ENCODE results near the gene CLPSL1. TPM values are rescaled to one million over a fixed set of nuclear protein-coding genes. Genes with fewer than 3 reads are reported as not detected.

The CLPSL1 gene
- total and polyA plus RNA-seq, 2 of the 8 experiments (the other 6 are each of a cell fraction or from before 2014, with no cell fraction given): not detected

DNA sequence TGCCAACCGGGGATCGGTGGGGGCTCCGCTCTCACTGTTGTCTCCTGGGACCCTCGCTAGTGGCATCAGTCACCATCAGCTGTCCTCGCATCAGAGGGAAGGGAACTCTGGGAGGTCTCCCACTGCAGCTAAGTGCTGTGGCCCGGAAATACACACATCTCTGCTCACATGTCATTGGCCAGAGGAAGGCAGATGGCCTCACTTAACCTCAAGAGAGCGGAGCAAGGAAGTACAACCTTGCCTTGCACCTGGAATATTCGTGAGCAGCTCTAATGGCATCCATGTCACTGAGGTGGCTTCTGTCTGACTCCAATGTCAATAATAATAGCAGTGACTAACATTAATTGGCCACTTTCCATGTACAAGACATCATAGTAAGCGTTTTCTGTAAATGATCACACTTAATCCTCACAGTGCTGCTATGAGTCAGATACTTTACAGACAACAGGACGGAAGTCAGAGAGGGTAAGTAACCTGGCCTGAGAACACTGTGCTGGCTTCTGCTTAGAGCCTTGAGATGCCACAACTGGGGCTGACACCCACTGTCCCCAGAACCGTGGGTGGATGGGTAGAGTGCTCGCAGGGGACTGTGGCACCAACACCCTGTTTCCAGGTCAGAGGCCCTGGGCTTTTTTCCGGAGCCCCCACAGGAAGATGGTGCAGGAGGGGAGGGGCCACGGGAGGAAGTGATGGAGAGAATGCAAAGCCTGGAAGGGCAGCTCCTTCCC, 30.3 kb downstream of the CLPSL1 start:
- no peak overlapping the region for H2BK15ac ChIP-seq (ENCODE audit: low read length)
- no peak overlapping the region for H3K18ac ChIP-seq (ENCODE audit: extremely low read depth, low read length)
- 0 out of 2 replicates have a peak overlapping the region, but pooled peaks have one; percentile 6 for H2AFZ ChIP-seq (ENCODE audit: low read length)
- H3K9ac ChIP-seq (replicated peaks in 1 of 4; ENCODE audit: extremely low read depth in 1 of 4, low read depth in 3 of 4, low read length in 3 of 4): no peak overlapping the region
- no peak overlapping the region for H2BK20ac ChIP-seq (ENCODE audit: low read length)
- no peak overlapping the region for H3K4me2 ChIP-seq (ENCODE audit: insufficient read depth in 1 of 2, low read depth in 2 of 2, low read length in 2 of 2)
- peaks cover 0 to 3% (median 0%) of the 10 kb centered on the region in 4 experiments; a peak in 1 of 7 replicates for H3K4me1 ChIP-seq (replicated peaks in 1 of 4; ENCODE audit: control insufficient read depth in 3 of 4, insufficient read depth in 4 of 4, low read length in 3 of 4)
- H3K9me3 ChIP-seq (ENCODE audit: insufficient read depth in 2 of 2, low read depth in 1 of 2, low read length in 1 of 2): no peaks in the 10 kb centered on the region
- POLR2A ChIA-PET (ENCODE audit: partially characterized antibody): interaction anchor here (0.8 to 2.5 kb wide), 2 partner anchors 47 to 76 kb away, joined by 3 to 12 read pairs; no protein-coding TSS in a partner anchor
- H2BK12ac ChIP-seq (ENCODE audit: low read depth, low read length): no peak overlapping the region
- H3K27me3 ChIP-seq (replicated peaks in 1 of 4; ENCODE audit: control insufficient read depth in 3 of 4, extremely low read depth in 1 of 4, insufficient read depth in 3 of 4, low read length in 3 of 4): no peaks in the 10 kb centered on the region
- no peak overlapping the region for H3K27ac ChIP-seq (ENCODE audit: low read depth, low read length)
- no peak for DNase-seq (ENCODE audit: low read depth in 1 of 2, low spot score in 2 of 2)
- H3K79me1 ChIP-seq (ENCODE audit: low read depth, low read length): no peaks in the 10 kb centered on the region
- no peak overlapping the region for H4K8ac ChIP-seq (ENCODE audit: extremely low read depth, insufficient read depth, low read length)
- H3K4ac ChIP-seq (replicated peaks; ENCODE audit: insufficient read length, low read depth, low read length): no peak overlapping the region
- no peak overlapping the region for H4K91ac ChIP-seq (replicated peaks; ENCODE audit: insufficient read length, low read length)
- H3K79me2 ChIP-seq (ENCODE audit: control insufficient read depth in 1 of 2, insufficient read depth in 2 of 2, low read length in 2 of 2): no peaks in the 10 kb centered on the region
- no peak overlapping the region for H3K23ac ChIP-seq (ENCODE audit: insufficient read length)
- no peak overlapping the region for H2AK5ac ChIP-seq (ENCODE audit: low read depth, low read length)
- no peaks in the 10 kb centered on the region for H3K36me3 ChIP-seq (ENCODE audit: control insufficient read depth in 2 of 4, insufficient read depth in 4 of 4, low read length in 3 of 4)
- CTCF ChIA-PET (ENCODE audit: partially characterized antibody): interaction anchor here (1.1 to 1.6 kb wide), 3 partner anchors 52 to 435 kb away, joined by 3 to 4 read pairs (median 3); partner anchors contain the start of gene RPL10A
- H3K14ac ChIP-seq (ENCODE audit: insufficient read length): no peak overlapping the region
- H2BK5ac ChIP-seq (ENCODE audit: low read depth, low read length): no peak overlapping the region
- H4K5ac ChIP-seq (ENCODE audit: insufficient read length, low read depth, low read length): no peak overlapping the region
- no peak overlapping the region for H2BK120ac ChIP-seq (replicated peaks; ENCODE audit: low read depth, low read length)
- H3K4me3 ChIP-seq (ENCODE audit: extremely low read depth in 1 of 4, insufficient read depth in 2 of 4, low read depth in 3 of 4, low read length in 4 of 4): no peak overlapping the region
- H4K20me1 ChIP-seq (replicated peaks in 1 of 2; ENCODE audit: control insufficient read depth in 1 of 2, insufficient read depth in 2 of 2, low read length in 2 of 2): no peaks in the 10 kb centered on the region
- no peak overlapping the region for H3K56ac ChIP-seq (replicated peaks; ENCODE audit: insufficient read length, low read depth, low read length)
- H3K23me2 ChIP-seq (ENCODE audit: low read depth, low read length): no peaks in the 10 kb centered on the region
- WGBS, 2 experiments (ENCODE audit: extremely low coverage in 1 of 2, insufficient coverage in 1 of 2, insufficient read length in 1 of 2, insufficient replicate concordance in 2 of 2, low coverage in 1 of 2, low lambda C conversion rate in 2 of 2, missing lambda C conversion rate in 1 of 2): 91% methylated on average over 14 of the region's 14 CpGs; no CpG with 5 or more reads in 1 of the 2 experiments
- no peak for FAIRE-seq
- TF ChIP-seq GTF2F1 (IDR thresholded peaks at IDR 0.05; ENCODE audit: borderline replicate concordance, low read depth, low read length) (no peak), SAP30 (IDR thresholded peaks at IDR 0.05; ENCODE audit: insufficient read depth, insufficient replicate concordance, low read length) (no peak), POU5F1 (IDR thresholded peaks at IDR 0.05; ENCODE audit: low read depth, low read length) (no peak), RNF2 (IDR thresholded peaks at IDR 0.05; ENCODE audit: borderline replicate concordance, low read depth, low read length, missing control alignments, poor library complexity, severe bottlenecking) (no peak), SUZ12 (IDR thresholded peaks at IDR 0.05; ENCODE audit: low read length) (no peak), KDM5A (IDR thresholded peaks at IDR 0.05; ENCODE audit: low read length) (no peak), TBP (IDR thresholded peaks at IDR 0.05; ENCODE audit: low read depth, low read length) (no peak), JUN (IDR thresholded peaks at IDR 0.05; ENCODE audit: low read depth, low read length) (no peak)
- TF ChIP-seq, protein P1, sequence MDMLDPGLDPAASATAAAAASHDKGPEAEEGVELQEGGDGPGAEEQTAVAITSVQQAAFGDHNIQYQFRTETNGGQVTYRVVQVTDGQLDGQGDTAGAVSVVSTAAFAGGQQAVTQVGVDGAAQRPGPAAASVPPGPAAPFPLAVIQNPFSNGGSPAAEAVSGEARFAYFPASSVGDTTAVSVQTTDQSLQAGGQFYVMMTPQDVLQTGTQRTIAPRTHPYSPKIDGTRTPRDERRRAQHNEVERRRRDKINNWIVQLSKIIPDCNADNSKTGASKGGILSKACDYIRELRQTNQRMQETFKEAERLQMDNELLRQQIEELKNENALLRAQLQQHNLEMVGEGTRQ (IDR thresholded peaks at IDR 0.05; ENCODE audit: low read length): no peak
- TF ChIP-seq, protein P2, sequence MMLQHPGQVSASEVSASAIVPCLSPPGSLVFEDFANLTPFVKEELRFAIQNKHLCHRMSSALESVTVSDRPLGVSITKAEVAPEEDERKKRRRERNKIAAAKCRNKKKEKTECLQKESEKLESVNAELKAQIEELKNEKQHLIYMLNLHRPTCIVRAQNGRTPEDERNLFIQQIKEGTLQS (IDR thresholded peaks at IDR 0.05; ENCODE audit: insufficient read depth, low read depth, low read length): no peak
